Astrocyte of the spinal cord (primary cell): ENCODE measurements around the gene GABRB3.

Experiments
- DNase-seq: peaks from one replicate; pipeline ENCODE4 v3.0.0; 2011; ENCODE audit warnings: low read depth, low spot score
- H3K4me3 ChIP-seq: 2 replicates; pipeline ENCODE4 v1.5.1; 2011; ENCODE audit warnings: low read depth, mild to moderate bottlenecking, low read length, moderate library complexity
- in situ Hi-C: cut with HindIII; loops from 2 replicates; pipeline ENCODE4 v1.10.0; 2017; ENCODE audit warnings: low sequenced_read_pairs
- TF ChIP-seq, protein P1 (sequence below): IDR thresholded peaks from 2 replicates; pipeline ENCODE4 v1.5.1; 2012; ENCODE audit warnings: low read depth, mild to moderate bottlenecking, low read length, inconsistent platforms

The GABRB3 gene

GRCh38 chr15:26531489-26531888 lies 241.4 kb downstream of the GABRB3 start:
- H3K4me3 ChIP-seq: no peak overlapping the region
- DNase-seq: no peak
- in situ Hi-C loops: no loop called here
- TF ChIP-seq, protein P1, sequence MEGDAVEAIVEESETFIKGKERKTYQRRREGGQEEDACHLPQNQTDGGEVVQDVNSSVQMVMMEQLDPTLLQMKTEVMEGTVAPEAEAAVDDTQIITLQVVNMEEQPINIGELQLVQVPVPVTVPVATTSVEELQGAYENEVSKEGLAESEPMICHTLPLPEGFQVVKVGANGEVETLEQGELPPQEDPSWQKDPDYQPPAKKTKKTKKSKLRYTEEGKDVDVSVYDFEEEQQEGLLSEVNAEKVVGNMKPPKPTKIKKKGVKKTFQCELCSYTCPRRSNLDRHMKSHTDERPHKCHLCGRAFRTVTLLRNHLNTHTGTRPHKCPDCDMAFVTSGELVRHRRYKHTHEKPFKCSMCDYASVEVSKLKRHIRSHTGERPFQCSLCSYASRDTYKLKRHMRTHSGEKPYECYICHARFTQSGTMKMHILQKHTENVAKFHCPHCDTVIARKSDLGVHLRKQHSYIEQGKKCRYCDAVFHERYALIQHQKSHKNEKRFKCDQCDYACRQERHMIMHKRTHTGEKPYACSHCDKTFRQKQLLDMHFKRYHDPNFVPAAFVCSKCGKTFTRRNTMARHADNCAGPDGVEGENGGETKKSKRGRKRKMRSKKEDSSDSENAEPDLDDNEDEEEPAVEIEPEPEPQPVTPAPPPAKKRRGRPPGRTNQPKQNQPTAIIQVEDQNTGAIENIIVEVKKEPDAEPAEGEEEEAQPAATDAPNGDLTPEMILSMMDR: no peak

GRCh38 chr15:26525096-26525495 lies 247.8 kb downstream of the GABRB3 start:
- DNase-seq: no peak
- in situ Hi-C loops: no loop called here
- TF ChIP-seq, protein P1: no peak
- no peak overlapping the region for H3K4me3 ChIP-seq

- TF ChIP-seq, protein P1: no peak
- no peak overlapping the region for H3K4me3 ChIP-seq
- in situ Hi-C loops: no loop called here
Measured at GRCh38 chr15:26521691-26522198, 251.1 kb downstream of the GABRB3 start.

DNA sequence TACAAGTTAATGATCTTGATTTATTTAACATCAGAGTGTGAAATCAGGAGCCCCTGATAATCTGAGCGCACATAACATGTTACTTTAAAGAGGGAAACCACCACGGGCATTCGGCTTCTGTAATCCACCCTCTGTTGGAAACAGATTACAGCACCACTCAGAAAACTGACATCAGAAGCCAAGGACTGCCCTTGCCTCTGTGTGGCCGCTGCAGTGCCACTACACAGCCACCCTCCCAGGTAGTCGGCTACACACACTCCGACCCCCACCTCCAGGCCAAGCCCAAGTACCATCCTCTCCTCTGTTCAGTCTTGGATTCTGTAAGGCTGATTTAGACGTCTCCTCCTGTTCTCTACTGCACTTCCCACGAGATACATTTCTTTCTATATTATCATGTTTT lies 251.7 kb downstream of the GABRB3 start:
- no peak overlapping the region for H3K4me3 ChIP-seq
- in situ Hi-C loops: no loop called here
- DNase-seq: no peak
- TF ChIP-seq, protein P1: no peak

More at GRCh38 chr15:26521691-26522198, 251.1 kb downstream of the GABRB3 start:
- DNase-seq: no peak

- TF ChIP-seq, protein P1: no peak
- in situ Hi-C loops: no loop called here
- no peak overlapping the region for H3K4me3 ChIP-seq
- no peak for DNase-seq
Measured at GRCh38 chr15:26518885-26519284, 254.0 kb downstream of the GABRB3 start.

GRCh38 chr15:26516102-26516980 lies 256.5 kb downstream of the GABRB3 start:
- TF ChIP-seq, protein P1: no peak
- DNase-seq: no peak
- in situ Hi-C loops: no loop called here
- H3K4me3 ChIP-seq: no peak overlapping the region
